PC-3 (cell line): ENCODE data around the gene DHCR24. TPM values are rescaled to one million over a fixed set of nuclear protein-coding genes. Genes with fewer than 3 reads are reported as not detected.

ENCODE experiments used
- ATAC-seq: fragments of 200-7000 bp; cut with Tn5 transposase; 2 replicates; pipeline ENCODE4 v1.9.1; 2020; ENCODE audit warnings: mild to moderate bottlenecking, moderate library complexity
- BruUV-seq: library from RNA; stranded (reverse); fragments of 400-500 nt; replicated peaks from 2 replicates; lab custom pipeline; 2021; lab: Mats Ljungman, UMichigan
- CTCF ChIA-PET: fragments of 300-600 bp; sonication (Branson Sonifier 250); formaldehyde crosslinking; loops from one replicate; lab custom pipeline; 2022; ENCODE audit warnings: antibody characterized with exemption; lab: Charles Lee
- POLR2A ChIA-PET: fragments of 300-600 bp; sonication (Branson Sonifier 250); formaldehyde crosslinking; loops from one replicate; lab custom pipeline; 2022; ENCODE audit warnings: antibody characterized with exemption; ENCODE audit not compliant: unreplicated experiment; lab: Charles Lee
- DNase-seq: peaks from one replicate; pipeline ENCODE4 v3.0.0-alpha.2; 2015
- H2AFZ ChIP-seq: fragments of 300-600 bp; sonication (generic); 2 replicates; pipeline ENCODE4 v1.6.0; 2016; ENCODE audit warnings: antibody characterized with exemption, low read length
- H3F3A ChIP-seq: fragments of 300-600 bp; sonication (generic); one replicate; pipeline ENCODE4 v1.6.0; 2017; ENCODE audit warnings: antibody characterized with exemption, low read length, control low read depth, mild to moderate bottlenecking; ENCODE audit not compliant: unreplicated experiment
- H3K27ac ChIP-seq: fragments of 300-600 bp; sonication (generic); 2 replicates; pipeline ENCODE4 v1.5.1; 2016; ENCODE audit warnings: mild to moderate bottlenecking, low read length
- H3K27me3 ChIP-seq: fragments of 300-600 bp; sonication (generic); 2 replicates; pipeline ENCODE4 v1.6.1; 2016; ENCODE audit warnings: low read length, mixed read lengths
- H3K36me3 ChIP-seq: fragments of 300-600 bp; sonication (generic); 2 replicates; pipeline ENCODE4 v1.6.1; 2016; ENCODE audit warnings: low read depth, mixed run types, low read length, mixed read lengths
- H3K4me1 ChIP-seq: fragments of 300-600 bp; sonication (generic); 2 replicates; pipeline ENCODE4 v1.5.1; 2016; ENCODE audit warnings: low read length; ENCODE audit not compliant: insufficient read depth
- H3K4me2 ChIP-seq: fragments of 300-600 bp; sonication (generic); 2 replicates; pipeline ENCODE4 v1.6.0; 2016; ENCODE audit warnings: low read length
- H3K4me3 ChIP-seq: fragments of 300-600 bp; sonication (generic); 2 replicates; pipeline ENCODE4 v1.5.1; 2016; ENCODE audit warnings: mild to moderate bottlenecking, low read length, mixed read lengths
- H3K79me2 ChIP-seq: fragments of 300-600 bp; sonication (generic); 2 replicates; pipeline ENCODE4 v1.6.1; 2017; ENCODE audit warnings: low read length, mixed read lengths
- H3K9ac ChIP-seq: fragments of 300-600 bp; sonication (generic); 2 replicates; pipeline ENCODE4 v1.6.0; 2016; ENCODE audit warnings: mild to moderate bottlenecking, low read length
- H3K9me2 ChIP-seq: fragments of 300-600 bp; sonication (generic); replicated peaks from 2 replicates; pipeline ENCODE4 v1.6.1; 2016; ENCODE audit warnings: mixed run types, low read length, mixed read lengths
- H3K9me3 ChIP-seq: fragments of 300-600 bp; sonication (generic); 2 replicates; pipeline ENCODE4 v1.6.1; 2016; ENCODE audit warnings: low read length, mixed read lengths
- H4K20me1 ChIP-seq: fragments of 300-600 bp; sonication (generic); 2 replicates; pipeline ENCODE4 v1.6.1; 2016; ENCODE audit warnings: low read length, mixed read lengths
- EZH2 ChIP-seq: fragments of 300-600 bp; sonication (generic); IDR thresholded peaks from one replicate; pipeline ENCODE4 v1.6.1; 2017; ENCODE audit warnings: antibody characterized with exemption, mild to moderate bottlenecking, low read length; ENCODE audit not compliant: unreplicated experiment
- EZH2phosphoT487 ChIP-seq: fragments of 300-600 bp; sonication (generic); IDR thresholded peaks from 2 replicates; pipeline ENCODE4 v1.6.1; 2018; ENCODE audit warnings: mild to moderate bottlenecking, antibody characterized with exemption, low read length, borderline replicate concordance
- intact Hi-C: fragments of 100-400 bp; cut with micrococcal nuclease; formaldehyde crosslinking; loops from 2 replicates; pipeline ENCODE4 v1.9.0; 2023
- total RNA-seq: library from RNA; depleted of rRNA; stranded (reverse); fragments of >200 nt; gene quantifications from 2 replicates; pipeline ENCODE4 v1.2.3, GENCODE V29; 2014
- TF ChIP-seq, protein P1 (sequence below): fragments of 300-600 bp; sonication (generic); conservative IDR thresholded peaks from 2 replicates; pipeline ENCODE4 v1.5.1; 2017; ENCODE audit warnings: antibody characterized with exemption, low read depth, mild to moderate bottlenecking, low read length

The DHCR24 gene
- total RNA-seq, 1 experiment from 2014 or later, result 166 TPM

DNA sequence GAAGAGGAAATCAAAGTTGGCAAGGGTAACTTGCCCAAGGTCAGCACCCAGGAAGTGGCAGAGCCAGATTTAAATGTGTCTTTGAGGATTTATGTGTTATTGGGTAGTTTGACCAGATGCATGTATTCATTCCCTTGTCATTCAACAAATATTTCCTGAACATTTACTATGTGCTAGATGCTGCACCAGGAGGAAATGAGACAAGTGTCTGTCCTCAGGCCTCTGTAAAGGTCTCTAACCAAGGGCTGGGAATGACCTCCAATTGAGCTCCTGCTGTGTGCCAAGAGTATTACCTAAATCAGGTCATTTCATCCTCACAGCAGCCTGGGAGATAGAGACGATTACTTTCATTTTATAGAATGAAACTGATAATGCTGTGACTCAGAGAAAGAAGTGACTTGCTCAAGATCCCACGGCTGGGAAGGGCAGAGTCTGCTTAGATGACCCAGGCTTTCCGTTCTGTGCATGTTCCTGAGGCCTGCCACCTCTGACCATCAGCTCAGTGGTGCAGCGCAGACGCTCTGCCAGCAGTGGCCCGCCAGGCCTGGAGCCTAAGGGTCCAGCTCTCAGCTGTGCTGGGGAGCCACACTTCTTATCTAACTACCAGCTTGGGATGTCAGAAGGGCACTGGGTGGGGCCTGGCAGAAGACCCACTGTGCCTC, 82.4 kb downstream of the DHCR24 start:
- Histone ChIP-seq H3K27me3 (no peaks in the 10 kb centered on the region), H3K79me2 (peaks cover 15% of the 10 kb centered on the region), H3K4me2 (peak overlapping the region; percentile 55), H2AFZ (no peak overlapping the region), H3K36me3 (no peaks in the 10 kb centered on the region), H3K9ac (no peak overlapping the region), H3K27ac (peak overlapping the region; percentile 75), H3K4me3 (no peak overlapping the region), H3K4me1 (peaks cover 54% of the 10 kb centered on the region), H4K20me1 (no peaks in the 10 kb centered on the region), H3F3A (no peaks in the 10 kb centered on the region), H3K9me3 (no peaks in the 10 kb centered on the region), H3K9me2 (no peaks in the 10 kb centered on the region)
- intact Hi-C loops, result no loop called here
- BruUV-seq, result no TSS peak
- peak; percentile 18 for ATAC-seq
- ChIA-PET CTCF (no interaction called here), POLR2A (interaction anchor here (0.6 kb wide), 1 partner anchor 935 kb away, joined by 12 read pairs; no protein-coding TSS in a partner anchor)
- TF ChIP-seq EZH2phosphoT487 (no peak), EZH2 (no peak)
- TF ChIP-seq, protein P1, sequence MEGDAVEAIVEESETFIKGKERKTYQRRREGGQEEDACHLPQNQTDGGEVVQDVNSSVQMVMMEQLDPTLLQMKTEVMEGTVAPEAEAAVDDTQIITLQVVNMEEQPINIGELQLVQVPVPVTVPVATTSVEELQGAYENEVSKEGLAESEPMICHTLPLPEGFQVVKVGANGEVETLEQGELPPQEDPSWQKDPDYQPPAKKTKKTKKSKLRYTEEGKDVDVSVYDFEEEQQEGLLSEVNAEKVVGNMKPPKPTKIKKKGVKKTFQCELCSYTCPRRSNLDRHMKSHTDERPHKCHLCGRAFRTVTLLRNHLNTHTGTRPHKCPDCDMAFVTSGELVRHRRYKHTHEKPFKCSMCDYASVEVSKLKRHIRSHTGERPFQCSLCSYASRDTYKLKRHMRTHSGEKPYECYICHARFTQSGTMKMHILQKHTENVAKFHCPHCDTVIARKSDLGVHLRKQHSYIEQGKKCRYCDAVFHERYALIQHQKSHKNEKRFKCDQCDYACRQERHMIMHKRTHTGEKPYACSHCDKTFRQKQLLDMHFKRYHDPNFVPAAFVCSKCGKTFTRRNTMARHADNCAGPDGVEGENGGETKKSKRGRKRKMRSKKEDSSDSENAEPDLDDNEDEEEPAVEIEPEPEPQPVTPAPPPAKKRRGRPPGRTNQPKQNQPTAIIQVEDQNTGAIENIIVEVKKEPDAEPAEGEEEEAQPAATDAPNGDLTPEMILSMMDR, result no peak
- DNase-seq, result peak; percentile 67

- no TSS peak for BruUV-seq
Measured at GRCh38 chr1:54803761-54804470, 83.1 kb downstream of the DHCR24 start.

More at GRCh38 chr1:54803761-54804470, 83.1 kb downstream of the DHCR24 start:
- H3F3A ChIP-seq, result no peaks in the 10 kb centered on the region
- no peak overlapping the region for H3K4me3 ChIP-seq
- no peak for DNase-seq
- H3K9ac ChIP-seq, result no peak overlapping the region
- H3K36me3 ChIP-seq, result no peaks in the 10 kb centered on the region
- H4K20me1 ChIP-seq, result no peaks in the 10 kb centered on the region
- TF ChIP-seq EZH2phosphoT487 (no peak), EZH2 (no peak)
- TF ChIP-seq, protein P1, result no peak
- intact Hi-C loops, result no loop called here
- peak overlapping the region; percentile 55 for H3K4me2 ChIP-seq
- CTCF ChIA-PET, result interaction anchor here (0.5 to 0.6 kb wide), 2 partner anchors 12 to 315 kb away, joined by 4 to 6 read pairs; no protein-coding TSS in a partner anchor
- H3K4me1 ChIP-seq, result peaks cover 61% of the 10 kb centered on the region
- peak; percentile 4 for ATAC-seq
- H3K27ac ChIP-seq, result peak overlapping the region; percentile 75
- H2AFZ ChIP-seq, result no peak overlapping the region
- no peaks in the 10 kb centered on the region for H3K9me3 ChIP-seq
- H3K79me2 ChIP-seq, result peaks cover 22% of the 10 kb centered on the region
- no peaks in the 10 kb centered on the region for H3K9me2 ChIP-seq
- H3K27me3 ChIP-seq, result no peaks in the 10 kb centered on the region
- POLR2A ChIA-PET, result interaction anchor here (0.6 kb wide), 1 partner anchor 935 kb away, joined by 12 read pairs; no protein-coding TSS in a partner anchor
